Smooth muscle cell (in vitro differentiated cells): ENCODE results near the gene PXDN. TPM values are rescaled to one million over a fixed set of nuclear protein-coding genes. Genes with fewer than 3 reads are reported as not detected.

Source experiments
- DNase-seq: peaks from one replicate; lab custom pipeline; 2025; ENCODE audit not compliant: unreplicated experiment; lab: John Stamatoyannopoulos, UW
- H2AFZ ChIP-seq: fragments of 200-600 bp; sonication (generic); 2 replicates; pipeline ENCODE4 v1.6.0; 2016; ENCODE audit warnings: antibody characterized with exemption, low read depth, mild to moderate bottlenecking
- H3F3A ChIP-seq: fragments of 200-600 bp; sonication (generic); 2 replicates; pipeline ENCODE4 v1.6.0; 2017; ENCODE audit warnings: antibody characterized with exemption, low read depth
- H3K27ac ChIP-seq: fragments of 200-600 bp; sonication (generic); 2 replicates; pipeline ENCODE4 v1.5.1; 2016; ENCODE audit warnings: low read depth, mild to moderate bottlenecking
- H3K27me3 ChIP-seq: fragments of 200-600 bp; sonication (generic); 2 replicates; pipeline ENCODE4 v1.6.1; 2016; ENCODE audit warnings: low read depth, mild to moderate bottlenecking
- H3K36me3 ChIP-seq: fragments of 200-600 bp; sonication (generic); 2 replicates; pipeline ENCODE4 v1.5.1; 2016; ENCODE audit warnings: low read depth
- H3K4me1 ChIP-seq: fragments of 200-600 bp; sonication (generic); 2 replicates; pipeline ENCODE4 v1.5.1; 2016; ENCODE audit warnings: low read depth
- H3K4me2 ChIP-seq: fragments of 200-600 bp; sonication (generic); 2 replicates; pipeline ENCODE4 v1.6.0; 2016; ENCODE audit warnings: mild to moderate bottlenecking
- H3K4me3 ChIP-seq: fragments of 200-600 bp; sonication (generic); 2 replicates; pipeline ENCODE4 v1.5.1; 2016; ENCODE audit warnings: mild to moderate bottlenecking
- H3K79me2 ChIP-seq: fragments of 200-600 bp; sonication (generic); 2 replicates; pipeline ENCODE4 v1.6.0; 2016; ENCODE audit warnings: low read depth, mild to moderate bottlenecking
- H3K9ac ChIP-seq: fragments of 200-600 bp; sonication (generic); 2 replicates; pipeline ENCODE4 v1.6.0; 2016; ENCODE audit warnings: low read depth
- H3K9me3 ChIP-seq: fragments of 200-600 bp; sonication (generic); replicated peaks from 2 replicates; pipeline ENCODE4 v1.5.1; 2016; ENCODE audit warnings: low read depth
- H4K20me1 ChIP-seq: fragments of 200-600 bp; sonication (generic); 2 replicates; pipeline ENCODE4 v1.6.0; 2016; ENCODE audit warnings: low read depth
- WGBS: methylation state at CpG from one replicate; pipeline ENCODE4 v1.1.7; 2016; ENCODE audit warnings: low lambda C conversion rate; 5-methylcytosine and 5-hydroxymethylcytosine counted together
- polyA plus RNA-seq: library from polyadenylated mRNA; unstranded; fragments of >200 nt; fragmentation: Nextera tagmentation; extraction: Ambion mirVana; gene quantifications from 2 replicates; pipeline ENCODE4 v1.2.1, GENCODE V29; 2016
- total RNA-seq: library from RNA; depleted of rRNA; stranded (reverse); fragments of >200 nt; gene quantifications from 2 replicates; pipeline ENCODE4 v1.2.3, GENCODE V29; 2014
- TF ChIP-seq, protein P1 (sequence below): fragments of 200-600 bp; sonication (generic); IDR thresholded peaks from 2 replicates; pipeline ENCODE4 v1.5.1; 2017; ENCODE audit warnings: borderline replicate concordance, mild to moderate bottlenecking, antibody characterized with exemption; ENCODE audit not compliant: insufficient read depth, poor library complexity, severe bottlenecking

PXDN gene
- total and polyA plus RNA-seq, 2 experiments from 2014 or later: 328 to 333 TPM

DNA sequence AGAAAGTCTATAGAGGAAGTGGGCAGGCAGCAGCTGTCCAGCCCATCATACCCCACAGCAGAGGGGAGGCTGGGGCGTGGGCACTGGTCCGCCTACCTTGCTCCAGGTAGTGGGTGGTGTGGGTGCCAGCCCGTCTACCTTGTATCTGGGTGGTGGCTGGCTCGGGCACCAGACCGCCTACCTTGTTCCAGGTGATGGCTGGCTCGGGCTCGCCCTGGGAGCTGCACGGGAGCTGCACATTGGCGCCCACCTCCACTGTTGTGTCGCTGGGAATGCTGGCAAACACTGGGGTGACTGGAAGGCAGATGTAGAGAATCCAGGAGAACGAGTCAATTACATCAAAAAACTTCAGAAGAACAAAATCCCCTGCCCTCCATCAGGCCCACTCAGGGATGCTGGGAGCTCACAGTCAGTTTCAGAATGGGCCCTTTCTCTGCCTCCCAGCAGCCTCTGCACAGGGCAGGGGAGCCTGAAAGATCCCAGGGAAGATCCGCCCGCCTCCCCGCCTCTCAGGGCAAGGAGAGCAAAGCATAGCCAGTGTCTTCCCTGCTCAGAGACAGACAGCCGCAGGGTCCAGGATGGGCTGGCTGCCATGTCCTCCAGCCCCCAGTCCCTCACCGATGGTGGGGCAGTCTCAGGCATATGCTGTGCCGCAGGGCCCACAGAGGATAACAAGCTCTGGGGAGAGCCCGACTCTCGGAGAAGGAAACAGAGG lies 82.3 kb downstream of the PXDN start:
- Histone ChIP-seq H4K20me1 (peaks cover 29% of the 10 kb centered on the region), H3K4me2 (no peak overlapping the region), H3K27me3 (no peaks in the 10 kb centered on the region), H3F3A (no peaks in the 10 kb centered on the region), H3K79me2 (peaks cover 8% of the 10 kb centered on the region), H3K9me3 (no peaks in the 10 kb centered on the region), H3K36me3 (peaks cover 20% of the 10 kb centered on the region), H3K4me1 (no peaks in the 10 kb centered on the region), H3K27ac (no peak overlapping the region), H2AFZ (no peak overlapping the region), H3K9ac (no peak overlapping the region), H3K4me3 (no peak overlapping the region)
- WGBS: 95% methylated on average over 18 of the region's 19 CpGs
- no peak for DNase-seq
- TF ChIP-seq, protein P1, sequence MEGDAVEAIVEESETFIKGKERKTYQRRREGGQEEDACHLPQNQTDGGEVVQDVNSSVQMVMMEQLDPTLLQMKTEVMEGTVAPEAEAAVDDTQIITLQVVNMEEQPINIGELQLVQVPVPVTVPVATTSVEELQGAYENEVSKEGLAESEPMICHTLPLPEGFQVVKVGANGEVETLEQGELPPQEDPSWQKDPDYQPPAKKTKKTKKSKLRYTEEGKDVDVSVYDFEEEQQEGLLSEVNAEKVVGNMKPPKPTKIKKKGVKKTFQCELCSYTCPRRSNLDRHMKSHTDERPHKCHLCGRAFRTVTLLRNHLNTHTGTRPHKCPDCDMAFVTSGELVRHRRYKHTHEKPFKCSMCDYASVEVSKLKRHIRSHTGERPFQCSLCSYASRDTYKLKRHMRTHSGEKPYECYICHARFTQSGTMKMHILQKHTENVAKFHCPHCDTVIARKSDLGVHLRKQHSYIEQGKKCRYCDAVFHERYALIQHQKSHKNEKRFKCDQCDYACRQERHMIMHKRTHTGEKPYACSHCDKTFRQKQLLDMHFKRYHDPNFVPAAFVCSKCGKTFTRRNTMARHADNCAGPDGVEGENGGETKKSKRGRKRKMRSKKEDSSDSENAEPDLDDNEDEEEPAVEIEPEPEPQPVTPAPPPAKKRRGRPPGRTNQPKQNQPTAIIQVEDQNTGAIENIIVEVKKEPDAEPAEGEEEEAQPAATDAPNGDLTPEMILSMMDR: no peak

DNA sequence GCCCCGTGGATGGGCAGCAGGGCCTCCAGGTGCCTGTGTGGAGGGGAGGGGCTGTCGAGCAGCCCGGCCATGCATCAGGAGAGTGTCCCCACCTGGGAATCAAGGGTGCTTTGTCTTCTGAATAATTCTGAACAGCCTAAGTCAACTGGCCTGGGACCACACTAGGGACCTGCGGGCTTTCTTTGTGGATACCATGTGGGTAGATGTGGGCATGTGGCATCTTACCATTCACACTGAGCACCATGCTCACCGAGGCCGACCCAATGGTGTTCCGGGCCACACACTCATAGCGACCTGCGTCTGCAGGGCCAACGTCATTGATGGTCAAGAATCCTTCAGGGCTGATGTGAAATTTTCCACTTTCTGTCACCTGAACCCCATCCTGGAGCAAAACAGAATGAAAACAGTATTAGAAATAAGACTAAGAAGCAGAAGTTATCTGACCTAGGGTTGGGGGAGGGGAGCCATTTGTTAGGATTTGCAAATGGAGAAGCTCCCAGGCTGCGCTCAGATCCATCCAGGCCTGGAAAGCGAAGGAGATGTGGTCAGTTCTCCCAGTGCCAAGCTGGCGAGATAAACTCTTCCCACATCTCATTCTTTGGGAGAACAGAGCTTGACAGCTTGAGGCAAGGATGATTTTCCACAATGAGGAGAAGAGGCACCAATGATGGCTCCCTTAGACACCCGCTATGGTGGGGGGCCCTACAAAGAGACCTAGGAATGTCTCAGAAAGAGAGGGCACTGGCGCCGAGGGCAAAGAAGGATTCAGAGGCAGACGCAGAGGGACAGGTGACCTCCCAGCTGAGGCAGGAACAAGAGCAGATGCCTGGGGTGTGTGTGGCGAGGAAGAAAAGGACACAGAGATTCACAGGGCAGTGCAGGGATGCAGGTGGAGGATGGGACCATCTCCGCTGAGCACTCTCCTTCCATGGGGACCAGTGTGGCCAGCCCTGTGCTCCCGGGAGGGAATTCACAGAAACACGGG lies 83.4 kb downstream of the PXDN start:
- no peak overlapping the region for H2AFZ ChIP-seq
- H3K79me2 ChIP-seq: peaks cover 3% of the 10 kb centered on the region
- no peaks in the 10 kb centered on the region for H3F3A ChIP-seq
- H3K4me1 ChIP-seq: no peaks in the 10 kb centered on the region
- no peaks in the 10 kb centered on the region for H3K9me3 ChIP-seq
- no peaks in the 10 kb centered on the region for H3K27me3 ChIP-seq
- no peak overlapping the region for H3K27ac ChIP-seq
- peaks cover 20% of the 10 kb centered on the region for H3K36me3 ChIP-seq
- no peak overlapping the region for H3K4me2 ChIP-seq
- H4K20me1 ChIP-seq: peaks cover 18% of the 10 kb centered on the region
- H3K4me3 ChIP-seq: no peak overlapping the region
- TF ChIP-seq, protein P1: no peak
- 96% methylated on average over 21 of the region's 21 CpGs for WGBS
- no peak overlapping the region for H3K9ac ChIP-seq
- no peak for DNase-seq

DNA sequence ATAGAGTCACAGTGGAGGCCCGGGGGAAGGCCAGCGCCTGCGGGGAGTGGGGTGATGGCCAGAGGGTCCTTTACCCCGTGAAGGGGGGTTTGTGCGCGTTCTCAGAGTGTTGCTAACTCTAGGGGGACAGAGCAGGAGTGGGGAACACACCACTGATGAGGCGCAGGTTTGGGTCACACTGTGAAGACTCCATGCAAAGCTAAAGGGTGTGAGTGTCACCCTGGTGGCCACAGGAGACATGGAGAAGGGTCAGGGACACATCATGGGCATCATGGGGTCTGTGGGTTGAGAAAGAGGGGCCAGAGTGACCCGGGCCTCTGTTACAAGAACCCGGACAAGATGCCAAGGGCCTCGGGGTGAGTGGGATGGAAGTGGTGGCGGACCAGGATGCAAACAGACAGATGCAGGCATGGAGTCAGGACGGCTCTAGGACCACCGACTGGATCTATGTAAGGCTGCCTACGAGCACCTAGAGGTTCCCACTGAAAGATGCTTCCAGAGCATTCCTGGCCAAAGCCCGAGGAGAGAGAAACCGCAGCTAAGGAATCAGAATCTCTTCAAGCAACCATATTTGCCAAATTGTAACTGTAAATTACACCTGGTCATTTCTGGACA lies 84.3 kb downstream of the PXDN start:
- no peak overlapping the region for H2AFZ ChIP-seq
- H3K4me1 ChIP-seq: no peaks in the 10 kb centered on the region
- H3K9ac ChIP-seq: no peak overlapping the region
- H3K36me3 ChIP-seq: peaks cover 20% of the 10 kb centered on the region
- no peak overlapping the region for H3K27ac ChIP-seq
- H3K4me2 ChIP-seq: no peak overlapping the region
- no peak overlapping the region for H3K4me3 ChIP-seq
- peaks cover 3% of the 10 kb centered on the region for H3K79me2 ChIP-seq
- H3F3A ChIP-seq: peaks cover 2% of the 10 kb centered on the region
- H3K9me3 ChIP-seq: no peaks in the 10 kb centered on the region
- H3K27me3 ChIP-seq: no peaks in the 10 kb centered on the region
- 97% methylated on average over 16 of the region's 16 CpGs for WGBS
- H4K20me1 ChIP-seq: peaks cover 16% of the 10 kb centered on the region
- DNase-seq: no peak
- TF ChIP-seq, protein P1: no peak
